GM12891 (cell line): ENCODE data around the gene USP9Y.

Source experiments
- POLR2A ChIP-seq: IDR thresholded peaks from 2 replicates; pipeline ENCODE4 v1.6.1; 2011; ENCODE audit warnings: low read depth, low read length, control low read depth
- POLR2AphosphoS5 ChIP-seq: IDR thresholded peaks from 2 replicates; pipeline ENCODE4 v1.6.1; 2011; ENCODE audit warnings: low read depth, low read length, control low read depth
- TAF1 ChIP-seq: IDR thresholded peaks from 2 replicates; pipeline ENCODE4 v1.6.1; 2011; ENCODE audit warnings: low read depth, low read length, control low read depth

DNA sequence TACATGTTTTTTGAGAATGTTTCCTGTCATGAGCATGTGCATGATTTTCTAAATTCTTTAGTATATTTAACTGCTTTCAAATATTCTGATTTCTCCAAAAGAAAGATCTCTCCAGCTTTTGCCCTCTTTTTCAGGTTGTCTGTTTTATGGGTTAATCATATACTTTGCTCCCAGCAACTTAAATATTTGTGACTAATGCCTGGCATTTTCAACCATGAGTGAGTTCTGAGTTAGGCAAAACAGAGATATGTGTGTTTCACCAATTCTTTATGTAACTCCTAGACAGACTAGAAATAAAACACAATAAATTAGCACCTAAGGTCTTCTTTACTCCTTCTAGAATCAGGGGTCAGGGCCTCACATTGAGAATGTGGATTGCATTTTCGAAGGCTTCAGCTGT is 107.0 kb downstream of the USP9Y start:
- TF ChIP-seq POLR2A (no peak), TAF1 (no peak), POLR2AphosphoS5 (no peak)
